Tibial nerve (tissue), 3 donors: ENCODE data around the gene RAB9A.

Experiments used
- CTCF ChIP-seq, 5 experiments: fragments of 200-600 bp in 3 of 5; fragments of 450-650 bp in 2 of 5; sonication (generic) in 3 of 5; IDR thresholded peaks; one replicate each; pipeline ENCODE4 v1.5.1; 2016 to 2019; ENCODE audit warnings: antibody characterized with exemption in 5 of 5, mild to moderate bottlenecking in 3 of 5, moderate library complexity in 2 of 5
- POLR2A ChIP-seq, 2 donors: fragments of 450-650 bp; IDR thresholded peaks; one replicate each; pipeline ENCODE4 v1.6.1; 2017; ENCODE audit warnings: antibody characterized with exemption in 2 of 2, mild to moderate bottlenecking in 2 of 2, moderate library complexity in 2 of 2

GRCh38 chrX:13659063-13659462, 29.9 kb upstream of the RAB9A start:
- no peak for TF ChIP-seq POLR2A (IDR thresholded peaks at IDR 0.05)
- TF ChIP-seq CTCF (IDR thresholded peaks at IDR 0.05) = no peak
